Measurements from ENCODE around the gene FOXN3.

DNA sequence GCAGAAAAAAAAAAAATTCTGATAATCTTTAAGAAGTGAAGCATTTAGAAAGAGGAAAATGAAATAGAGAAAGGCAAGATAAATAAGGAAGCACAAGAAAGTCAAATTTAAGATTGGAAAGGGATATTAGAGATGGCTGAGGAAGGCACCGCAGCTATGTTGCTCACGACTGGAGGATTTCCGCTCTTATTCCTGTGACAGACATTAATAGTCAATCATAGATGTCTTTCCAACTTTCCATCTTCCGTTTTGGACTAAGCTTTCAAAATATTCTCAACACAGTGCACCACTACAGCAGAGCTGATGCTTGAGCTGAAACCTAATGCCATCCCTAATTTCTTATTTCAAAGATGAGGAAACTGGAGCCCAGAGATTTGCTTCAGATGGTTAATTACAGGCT, 290.6 kb downstream of the FOXN3 start:
- TF ChIP-seq, protein P1, sequence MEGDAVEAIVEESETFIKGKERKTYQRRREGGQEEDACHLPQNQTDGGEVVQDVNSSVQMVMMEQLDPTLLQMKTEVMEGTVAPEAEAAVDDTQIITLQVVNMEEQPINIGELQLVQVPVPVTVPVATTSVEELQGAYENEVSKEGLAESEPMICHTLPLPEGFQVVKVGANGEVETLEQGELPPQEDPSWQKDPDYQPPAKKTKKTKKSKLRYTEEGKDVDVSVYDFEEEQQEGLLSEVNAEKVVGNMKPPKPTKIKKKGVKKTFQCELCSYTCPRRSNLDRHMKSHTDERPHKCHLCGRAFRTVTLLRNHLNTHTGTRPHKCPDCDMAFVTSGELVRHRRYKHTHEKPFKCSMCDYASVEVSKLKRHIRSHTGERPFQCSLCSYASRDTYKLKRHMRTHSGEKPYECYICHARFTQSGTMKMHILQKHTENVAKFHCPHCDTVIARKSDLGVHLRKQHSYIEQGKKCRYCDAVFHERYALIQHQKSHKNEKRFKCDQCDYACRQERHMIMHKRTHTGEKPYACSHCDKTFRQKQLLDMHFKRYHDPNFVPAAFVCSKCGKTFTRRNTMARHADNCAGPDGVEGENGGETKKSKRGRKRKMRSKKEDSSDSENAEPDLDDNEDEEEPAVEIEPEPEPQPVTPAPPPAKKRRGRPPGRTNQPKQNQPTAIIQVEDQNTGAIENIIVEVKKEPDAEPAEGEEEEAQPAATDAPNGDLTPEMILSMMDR (IDR thresholded peaks at IDR 0.05), result no peak
- TF ChIP-seq POLR2A (IDR thresholded peaks at IDR 0.05), result no peak
